Panc1 (cell line): Measurements from ENCODE around the gene H6PD. TPM values are rescaled to one million over a fixed set of nuclear protein-coding genes. Genes with fewer than 3 reads are reported as not detected.

Experiments used
- ATAC-seq: fragments of 200-7000 bp; cut with Tn5 transposase; 2 replicates; pipeline ENCODE4 v1.9.1; 2020; ENCODE audit warnings: mild to moderate bottlenecking, moderate library complexity
- BruUV-seq: library from RNA; stranded (reverse); fragments of 400-500 nt; replicated peaks from 2 replicates; lab custom pipeline; 2021; lab: Mats Ljungman, UMichigan
- CTCF ChIA-PET: fragments of 300-600 bp; sonication (Branson Sonifier 250); formaldehyde crosslinking; loops from one replicate; lab custom pipeline; 2022; ENCODE audit warnings: antibody characterized with exemption; lab: Charles Lee
- POLR2A ChIA-PET: fragments of 300-600 bp; sonication (Branson Sonifier 250); formaldehyde crosslinking; loops from one replicate; lab custom pipeline; 2022; ENCODE audit warnings: antibody characterized with exemption; lab: Charles Lee
- DNase-seq: peaks from one replicate; pipeline ENCODE4 v3.0.0-alpha.2; 2010; ENCODE audit warnings: low read depth, low spot score
- H3K27ac ChIP-seq: 2 replicates; pipeline ENCODE4 v1.5.1; 2011; ENCODE audit warnings: mild to moderate bottlenecking, low read length, inconsistent platforms
- H3K27me3 ChIP-seq: fragments of 200-500 bp; sonication (Bioruptor generic); 2 replicates; pipeline ENCODE4 v1.6.0; 2014; ENCODE audit warnings: low read length, inconsistent platforms; ENCODE audit not compliant: control insufficient read depth, insufficient read depth
- H3K36me3 ChIP-seq: fragments of 200-500 bp; sonication (Bioruptor generic); 2 replicates; pipeline ENCODE4 v1.5.1; 2014; ENCODE audit warnings: inconsistent platforms, mild to moderate bottlenecking, low read length, moderate library complexity; ENCODE audit not compliant: control insufficient read depth, insufficient read depth
- H3K4me1 ChIP-seq: 2 replicates; pipeline ENCODE4 v1.5.1; 2011; ENCODE audit warnings: inconsistent platforms, mild to moderate bottlenecking, low read length, moderate library complexity; ENCODE audit not compliant: control insufficient read depth, insufficient read depth
- H3K4me3 ChIP-seq, 2 experiments: 2 replicates each; pipeline ENCODE4 v1.5.1; 2011 to 2012; ENCODE audit warnings: low read depth in 2 of 2, low read length in 2 of 2, mild to moderate bottlenecking in 2 of 2, inconsistent platforms in 1 of 2, moderate library complexity in 1 of 2
- H3K9me3 ChIP-seq: fragments of 200-500 bp; sonication (Bioruptor generic); 2 replicates; pipeline ENCODE4 v1.5.1; 2014; ENCODE audit warnings: low read depth, mild to moderate bottlenecking, inconsistent platforms, low read length, moderate library complexity; ENCODE audit not compliant: control insufficient read depth, insufficient read depth
- CTCF ChIP-seq: fragments of 450-650 bp; IDR thresholded peaks from 2 replicates; pipeline ENCODE4 v1.5.1; 2017; ENCODE audit warnings: mild to moderate bottlenecking
- POLR2AphosphoS5 ChIP-seq: IDR thresholded peaks from 2 replicates; pipeline ENCODE4 v1.6.1; 2012; ENCODE audit warnings: mild to moderate bottlenecking, low read depth, low read length, moderate library complexity
- SIN3A ChIP-seq: IDR thresholded peaks from 2 replicates; pipeline ENCODE4 v1.6.1; 2012; ENCODE audit warnings: low read depth, mild to moderate bottlenecking, low read length, moderate library complexity, borderline replicate concordance; ENCODE audit not compliant: insufficient read depth
- TCF7L2 ChIP-seq: IDR thresholded peaks from 2 replicates; pipeline ENCODE4 v1.6.1; 2011; ENCODE audit warnings: mild to moderate bottlenecking, low read depth, low read length, inconsistent platforms
- in situ Hi-C: cut with HindIII; loops from 2 replicates; pipeline ENCODE4 v1.10.0; 2016; ENCODE audit warnings: low sequenced_read_pairs, low pct_unique_long_range_greater_than_20kb
- intact Hi-C: fragments of 100-400 bp; cut with micrococcal nuclease; formaldehyde crosslinking; loops from one replicate; pipeline ENCODE4 v1.10.0; 2022; ENCODE audit not compliant: unreplicated experiment
- total RNA-seq: library from RNA; stranded (reverse); gene quantifications from one replicate; pipeline ENCODE4 v1.2.1, GENCODE V29; 2021; ENCODE audit not compliant: unreplicated experiment
- TF ChIP-seq, protein P1 (sequence below), 2 experiments: IDR thresholded peaks; 2 replicates each; pipeline ENCODE4 v1.6.1; 2011 to 2012; ENCODE audit warnings: low read depth in 2 of 2, control low read depth in 1 of 2, low read length in 1 of 2, mild to moderate bottlenecking in 1 of 2, moderate library complexity in 1 of 2; ENCODE audit not compliant: insufficient read depth in 1 of 2

H6PD gene
- total RNA-seq, 1 experiment from 2014 or later: 23.5 TPM

DNA sequence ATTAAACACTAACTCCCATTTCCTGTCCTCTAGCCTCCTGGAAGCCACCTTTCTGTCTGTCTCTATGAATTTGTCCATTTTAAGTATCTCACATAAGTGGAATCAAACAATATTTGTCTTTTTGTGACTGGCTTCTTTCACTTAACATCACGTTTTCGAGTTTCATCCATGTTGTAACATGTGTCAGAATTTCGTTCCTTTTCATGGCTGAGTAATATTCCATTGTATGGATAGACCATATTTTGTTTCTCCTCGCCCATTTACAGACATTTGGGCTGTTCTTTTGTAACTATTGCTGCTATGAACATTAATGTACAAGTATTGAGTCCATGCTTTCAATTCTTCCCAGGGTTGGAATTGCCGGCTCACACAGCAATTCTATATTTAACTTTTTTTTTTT, 15.7 kb upstream of the H6PD start:
- DNase-seq (no peak), ATAC-seq (no peak)
- H3K9me3 ChIP-seq: no peaks in the 10 kb centered on the region
- intact Hi-C loops (no loop called here), in situ Hi-C loops (no loop called here)
- no peaks in the 10 kb centered on the region for H3K27me3 ChIP-seq
- H3K4me1 ChIP-seq: no peaks in the 10 kb centered on the region
- POLR2A ChIA-PET: no interaction called here
- CTCF ChIA-PET: no interaction called here
- H3K36me3 ChIP-seq: no peaks in the 10 kb centered on the region
- TF ChIP-seq POLR2AphosphoS5: no peak
- no peak for TF ChIP-seq SIN3A
- no peak for TF ChIP-seq CTCF
- no peak for TF ChIP-seq TCF7L2
- TF ChIP-seq, protein P1, sequence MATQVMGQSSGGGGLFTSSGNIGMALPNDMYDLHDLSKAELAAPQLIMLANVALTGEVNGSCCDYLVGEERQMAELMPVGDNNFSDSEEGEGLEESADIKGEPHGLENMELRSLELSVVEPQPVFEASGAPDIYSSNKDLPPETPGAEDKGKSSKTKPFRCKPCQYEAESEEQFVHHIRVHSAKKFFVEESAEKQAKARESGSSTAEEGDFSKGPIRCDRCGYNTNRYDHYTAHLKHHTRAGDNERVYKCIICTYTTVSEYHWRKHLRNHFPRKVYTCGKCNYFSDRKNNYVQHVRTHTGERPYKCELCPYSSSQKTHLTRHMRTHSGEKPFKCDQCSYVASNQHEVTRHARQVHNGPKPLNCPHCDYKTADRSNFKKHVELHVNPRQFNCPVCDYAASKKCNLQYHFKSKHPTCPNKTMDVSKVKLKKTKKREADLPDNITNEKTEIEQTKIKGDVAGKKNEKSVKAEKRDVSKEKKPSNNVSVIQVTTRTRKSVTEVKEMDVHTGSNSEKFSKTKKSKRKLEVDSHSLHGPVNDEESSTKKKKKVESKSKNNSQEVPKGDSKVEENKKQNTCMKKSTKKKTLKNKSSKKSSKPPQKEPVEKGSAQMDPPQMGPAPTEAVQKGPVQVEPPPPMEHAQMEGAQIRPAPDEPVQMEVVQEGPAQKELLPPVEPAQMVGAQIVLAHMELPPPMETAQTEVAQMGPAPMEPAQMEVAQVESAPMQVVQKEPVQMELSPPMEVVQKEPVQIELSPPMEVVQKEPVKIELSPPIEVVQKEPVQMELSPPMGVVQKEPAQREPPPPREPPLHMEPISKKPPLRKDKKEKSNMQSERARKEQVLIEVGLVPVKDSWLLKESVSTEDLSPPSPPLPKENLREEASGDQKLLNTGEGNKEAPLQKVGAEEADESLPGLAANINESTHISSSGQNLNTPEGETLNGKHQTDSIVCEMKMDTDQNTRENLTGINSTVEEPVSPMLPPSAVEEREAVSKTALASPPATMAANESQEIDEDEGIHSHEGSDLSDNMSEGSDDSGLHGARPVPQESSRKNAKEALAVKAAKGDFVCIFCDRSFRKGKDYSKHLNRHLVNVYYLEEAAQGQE (IDR thresholded peaks at IDR 0.05; ENCODE audit: insufficient read depth in 1 of 2, low read depth in 2 of 2, low read length in 1 of 2): no peak
- no peak overlapping the region for H3K27ac ChIP-seq
- BruUV-seq: no TSS peak
- no peak overlapping the region for H3K4me3 ChIP-seq

GRCh38 chr1:9222846-9223625, 11.5 kb upstream of the H6PD start:
- ChIA-PET POLR2A (no interaction called here), CTCF (no interaction called here)
- TF ChIP-seq SIN3A (no peak), POLR2AphosphoS5 (no peak), TCF7L2 (no peak), CTCF (no peak)
- TF ChIP-seq, protein P1 (IDR thresholded peaks at IDR 0.05; ENCODE audit: insufficient read depth in 1 of 2, low read depth in 2 of 2, low read length in 1 of 2): no peak
- DNase-seq (no peak), ATAC-seq (peak; percentile 40; the same call in 1 of the 2 replicates)
- in situ Hi-C loops: no loop called here
- H3K27ac ChIP-seq: no peak overlapping the region
- intact Hi-C loops: no loop called here
- H3K27me3 ChIP-seq: no peaks in the 10 kb centered on the region
- no peaks in the 10 kb centered on the region for H3K36me3 ChIP-seq
- no TSS peak for BruUV-seq
- H3K9me3 ChIP-seq: no peaks in the 10 kb centered on the region
- no peaks in the 10 kb centered on the region for H3K4me1 ChIP-seq
- no peak overlapping the region for H3K4me3 ChIP-seq
